Germinal center (tissue), 1 donor: Measurements from ENCODE around the gene PRM2.
A peak's percentile ranks its signal among the peaks of the same experiment; 100 is the strongest.

Experiments used
- DNase-seq: peaks from one replicate; pipeline ENCODE4 v3.0.0; 2012; ENCODE audit warnings: mixed read lengths, low spot score

Gene PRM2

GRCh38 chr16:11276143-11276895 is at the start of gene PRM2:
Gene PRM2, minus strand, starts transcription at chr16:11276480. Its CDS starts 110 bp downstream, at chr16:11276370.
- DNase-seq = no peak

- DNase-seq = peak; percentile 40
These were observed 49.3 kb upstream of the PRM2 start for GRCh38 chr16:11325404-11326083.

GRCh38 chr16:11323551-11324336 is 47.5 kb upstream of the PRM2 start:
- DNase-seq = no peak

- DNase-seq = no peak
These were observed 46.5 kb upstream of the PRM2 start for GRCh38 chr16:11322823-11323222.

- DNase-seq = no peak
These were observed 45.4 kb upstream of the PRM2 start for GRCh38 chr16:11321662-11322061.

- DNase-seq = no peak
These were observed 43.9 kb upstream of the PRM2 start for GRCh38 chr16:11320170-11320569.

GRCh38 chr16:11319529-11320146 is 43.4 kb upstream of the PRM2 start:
- no peak for DNase-seq

- DNase-seq = no peak
These were observed 42.5 kb upstream of the PRM2 start for GRCh38 chr16:11318817-11319216.

GRCh38 chr16:11316331-11317015 is 40.2 kb upstream of the PRM2 start:
- DNase-seq = no peak

GRCh38 chr16:11315510-11315909 is 39.2 kb upstream of the PRM2 start:
- DNase-seq = no peak

GRCh38 chr16:11314309-11314894 is 38.1 kb upstream of the PRM2 start:
- DNase-seq = no peak

GRCh38 chr16:11313493-11314308 is 37.4 kb upstream of the PRM2 start:
- no peak for DNase-seq

GRCh38 chr16:11312718-11313492 is 36.6 kb upstream of the PRM2 start:
- DNase-seq = peak; percentile 24

GRCh38 chr16:11310997-11311561 is 34.8 kb upstream of the PRM2 start:
- DNase-seq = peak; percentile 73

GRCh38 chr16:11310634-11310977 is 34.3 kb upstream of the PRM2 start:
- no peak for DNase-seq

GRCh38 chr16:11309895-11310633 is 33.8 kb upstream of the PRM2 start:
- peak; percentile 79 for DNase-seq

GRCh38 chr16:11308493-11309283 is 32.4 kb upstream of the PRM2 start:
- DNase-seq = peak; percentile 76
